Suppressor macrophage (primary cell): Measurements from ENCODE around the gene MTRR.
"Not testable (repeated sequence)": the region's sequence is repeated elsewhere in the genome, so short reads cannot be mapped to it uniquely, and the experiment has no call there.

ENCODE experiments used
- DNase-seq, 4 experiments: peaks; one replicate each; pipeline ENCODE4 v3.0.0-alpha.2; 2020 to 2022

The MTRR gene

GRCh38 chr5:7902201-7902600 lies 33.3 kb downstream of the MTRR start:
- no peak for DNase-seq

DNA sequence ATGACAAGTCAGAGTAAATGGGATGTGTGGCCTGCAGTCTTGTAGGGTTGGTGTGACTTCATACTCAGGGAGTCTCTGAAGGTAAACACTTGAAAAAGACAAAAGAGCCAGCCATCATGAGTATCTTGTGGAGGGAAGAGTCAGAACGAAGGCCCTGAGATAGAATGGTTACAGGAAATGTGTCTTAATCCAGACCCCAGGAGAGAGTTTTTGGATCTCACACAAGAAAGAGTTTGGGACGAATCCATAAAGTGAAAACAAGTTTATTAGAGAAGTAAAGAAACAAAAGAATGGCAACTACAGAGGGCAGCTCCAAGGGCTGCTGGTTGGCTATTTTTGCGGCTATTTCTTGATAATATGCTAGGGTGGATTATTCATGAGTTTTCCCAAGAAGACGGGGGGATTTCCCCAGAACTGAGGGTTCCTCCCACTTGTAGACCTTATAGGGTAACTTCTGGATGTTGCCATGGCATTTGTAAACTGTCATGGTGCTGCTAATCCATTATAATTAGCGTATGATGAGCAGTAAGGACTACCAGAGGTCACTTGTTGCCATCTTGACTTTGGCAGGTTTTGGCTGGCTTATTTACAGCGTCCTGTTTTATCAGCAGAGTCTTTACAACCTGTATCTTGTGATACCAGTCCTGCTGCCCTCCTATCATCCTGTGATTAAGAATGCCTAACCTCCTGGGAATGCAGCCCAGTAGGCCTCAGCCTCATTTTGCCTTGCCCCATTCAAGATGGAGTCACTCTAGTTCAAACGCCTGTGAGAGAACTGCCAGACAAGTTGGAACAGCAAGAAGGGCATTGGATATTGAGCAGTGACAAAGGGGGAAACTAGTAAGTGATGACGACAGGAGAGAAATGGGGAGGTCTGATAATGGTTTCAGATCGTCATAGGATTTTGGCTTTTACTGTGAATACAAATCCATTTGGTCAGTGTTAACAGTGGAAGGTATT lies 34.0 kb downstream of the MTRR start:
- no peak for DNase-seq

DNA sequence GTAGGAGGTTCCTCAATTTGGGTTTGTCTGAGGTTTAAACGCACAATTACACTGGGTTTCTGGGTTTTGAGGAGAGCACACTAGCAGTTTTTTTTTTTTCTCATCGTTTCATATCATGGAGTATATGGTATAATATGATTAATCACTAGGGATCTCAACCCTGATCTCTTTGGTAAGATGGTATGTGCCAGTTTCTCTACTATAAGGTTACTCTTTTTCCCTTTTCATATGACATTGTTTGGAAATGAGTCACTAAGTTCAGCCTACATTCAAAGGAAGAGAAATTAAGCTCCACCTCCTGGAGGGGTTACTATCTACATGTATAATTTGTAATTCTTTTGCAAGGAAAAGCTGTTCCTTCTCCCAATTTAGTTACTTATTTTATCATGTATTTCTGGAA lies 35.2 kb downstream of the MTRR start:
- DNase-seq, result peak in 1 of 4 experiments; percentile 4

DNA sequence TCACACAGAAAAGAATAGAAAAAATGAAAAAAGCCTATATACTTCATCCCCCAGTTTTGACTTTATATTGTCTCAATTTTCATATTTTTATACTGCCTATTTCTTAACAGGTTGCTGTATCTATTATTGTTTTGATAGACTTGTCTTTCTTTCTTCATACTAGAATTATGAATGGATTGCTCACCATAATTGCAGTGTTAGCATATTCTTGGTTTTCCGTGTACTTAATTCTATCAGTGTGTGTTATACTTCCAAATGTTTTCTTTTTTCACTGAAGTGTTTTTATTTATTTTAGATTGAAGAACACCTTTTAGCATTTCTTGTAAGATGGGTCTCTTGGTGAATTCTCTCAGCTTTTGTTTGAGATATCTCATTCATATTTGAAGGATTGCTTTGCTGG lies 38.7 kb downstream of the MTRR start:
- DNase-seq, result no peak

- no peak for DNase-seq
Observed at GRCh38 chr5:7908317-7908716, 39.4 kb downstream of the MTRR start.

DNA sequence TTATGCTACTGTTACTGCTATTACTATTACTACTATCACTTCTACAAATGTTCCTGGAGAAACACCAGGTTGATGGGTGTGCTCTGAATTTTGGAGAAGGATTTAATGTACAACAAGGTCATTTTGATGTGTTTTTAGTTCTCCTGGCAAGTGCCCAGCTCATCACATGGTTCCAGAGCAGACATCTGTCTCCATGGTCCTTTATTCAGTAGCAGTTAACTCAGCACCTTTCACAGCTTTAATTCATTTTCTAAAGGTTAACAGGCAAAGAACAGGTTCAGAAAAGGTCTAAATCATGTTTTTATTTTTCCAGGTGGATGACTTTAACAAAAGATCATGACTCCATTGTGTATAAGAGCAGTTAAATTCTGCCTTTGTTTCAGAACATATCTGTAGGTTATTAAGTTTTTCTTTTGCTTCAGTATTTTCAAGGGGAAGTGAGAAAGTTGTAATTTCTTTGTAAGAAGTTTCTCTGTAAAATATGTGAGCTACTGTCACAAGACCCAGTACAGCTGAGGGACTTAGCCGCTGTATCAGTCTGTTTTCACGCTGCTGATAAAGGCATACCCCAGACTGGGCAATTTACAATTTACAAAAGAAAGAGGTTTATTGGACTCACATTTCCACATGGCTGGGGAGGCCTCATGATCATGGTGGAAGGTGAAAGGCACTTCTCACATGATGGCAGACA lies 41.9 kb downstream of the MTRR start:
- DNase-seq, result no peak

GRCh38 chr5:7911429-7911771 lies 42.5 kb downstream of the MTRR start:
- not testable (repeated sequence) for DNase-seq

- DNase-seq, result no peak
Observed at GRCh38 chr5:7916171-7916804, 47.3 kb downstream of the MTRR start.

DNA sequence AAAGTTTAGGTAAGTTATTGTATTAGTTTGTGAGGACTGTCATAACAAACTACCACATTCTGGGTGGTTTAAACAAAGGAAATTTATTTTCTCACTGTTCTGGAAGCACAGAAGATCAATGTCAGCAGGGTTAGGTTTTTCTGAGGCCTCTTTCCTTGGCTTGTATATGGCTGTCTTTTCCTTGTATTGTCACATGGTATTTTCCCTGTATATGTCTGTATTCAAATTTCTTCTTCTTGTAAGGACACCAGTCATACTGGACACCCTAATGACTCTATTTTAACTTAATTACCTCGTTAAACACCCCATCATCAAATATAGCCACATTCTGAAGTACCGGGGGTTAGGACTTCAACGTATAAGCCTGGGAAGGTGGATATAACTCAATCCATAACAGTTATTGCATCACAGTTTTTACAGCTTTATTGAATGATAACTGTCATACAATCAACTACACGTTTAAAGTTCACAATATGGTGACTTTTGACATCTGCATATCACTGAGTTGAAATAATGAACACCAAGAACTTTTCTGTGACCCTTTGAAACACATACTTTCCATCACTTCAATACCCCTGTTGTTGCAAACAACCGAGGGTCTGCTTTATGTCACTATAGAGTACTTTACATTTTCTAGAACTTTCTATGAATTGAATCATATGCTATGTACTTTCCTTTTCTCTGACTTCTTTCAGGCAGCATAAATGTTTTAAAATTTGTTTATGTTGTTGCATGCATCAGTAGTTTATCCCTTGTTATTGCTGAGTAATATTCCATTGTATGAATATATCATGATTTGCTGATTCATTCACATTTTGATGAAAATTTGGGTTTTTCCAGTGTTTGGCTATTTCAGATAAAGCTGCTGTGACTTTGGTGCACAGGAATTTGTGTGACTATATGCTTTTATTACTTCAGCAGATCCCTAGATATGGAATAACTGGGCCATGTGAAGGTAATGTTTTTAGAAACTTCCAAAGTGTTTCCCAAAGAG lies 48.5 kb downstream of the MTRR start:
- DNase-seq, result no peak

- no peak for DNase-seq
Observed at GRCh38 chr5:7925961-7926695, 57.2 kb downstream of the MTRR start.

DNA sequence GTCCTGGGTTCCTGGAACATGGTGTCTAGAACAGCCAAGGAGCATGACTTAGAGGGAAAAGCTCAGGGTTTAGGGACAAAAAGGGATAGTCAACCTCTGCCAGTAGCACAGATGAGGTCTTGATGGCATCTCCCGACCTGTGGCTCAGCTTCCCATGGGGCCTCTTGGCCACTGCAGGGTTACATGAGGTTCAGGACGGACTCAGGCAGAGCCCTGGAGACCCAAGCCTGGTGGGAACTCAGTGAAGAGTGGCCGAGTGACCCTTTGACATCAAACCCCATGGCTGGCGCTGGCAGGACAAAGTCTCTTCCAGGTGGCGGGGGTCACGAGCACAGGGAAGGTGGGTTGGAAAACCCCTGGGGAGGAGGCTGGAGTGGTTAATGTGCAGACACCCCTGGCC lies 57.8 kb downstream of the MTRR start:
- DNase-seq, result no peak

DNA sequence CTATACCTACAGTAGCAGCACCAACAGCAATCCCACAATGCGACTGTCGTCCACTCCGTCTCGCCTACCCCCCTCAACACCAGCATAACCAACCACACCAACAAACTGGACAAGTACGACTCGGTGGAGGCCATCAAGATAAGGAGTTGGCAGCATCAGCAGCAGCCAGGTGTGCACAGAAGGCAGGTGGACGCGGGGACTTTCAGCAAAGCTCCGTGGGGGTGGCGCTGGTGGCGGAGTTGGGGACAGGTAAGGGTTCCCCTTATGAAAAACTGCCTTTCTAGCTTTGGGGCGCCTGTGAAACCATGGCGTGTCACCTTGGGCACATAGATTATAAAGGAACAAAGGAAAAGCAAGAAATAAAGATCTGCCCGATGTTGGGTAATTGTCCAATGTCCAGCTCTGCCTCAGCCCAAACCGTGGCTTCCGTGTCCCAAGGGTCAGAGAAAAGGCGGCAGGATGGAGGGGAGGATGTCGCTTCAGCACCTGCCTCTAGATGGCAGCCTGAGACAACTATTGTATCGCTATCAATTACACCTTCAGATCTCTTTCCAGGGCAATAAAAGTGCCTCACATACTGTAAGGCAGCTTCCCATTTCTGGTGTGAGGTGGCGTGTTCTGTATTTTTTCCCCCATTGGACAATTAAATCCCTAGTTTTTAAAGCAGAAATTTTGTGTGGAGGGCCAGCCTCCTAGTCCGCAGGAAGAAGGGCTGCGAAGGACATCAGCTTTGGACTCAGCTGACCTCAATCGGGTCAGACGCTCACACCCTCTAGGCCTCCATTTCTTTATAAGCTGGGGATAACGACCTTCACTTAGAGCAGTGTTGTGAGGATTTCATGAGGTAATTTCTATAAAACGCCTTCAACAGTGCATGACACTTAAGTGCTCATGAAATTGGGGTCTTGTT lies 58.8 kb downstream of the MTRR start:
- peak; percentile 49 to 61 (median 56) for DNase-seq

DNA sequence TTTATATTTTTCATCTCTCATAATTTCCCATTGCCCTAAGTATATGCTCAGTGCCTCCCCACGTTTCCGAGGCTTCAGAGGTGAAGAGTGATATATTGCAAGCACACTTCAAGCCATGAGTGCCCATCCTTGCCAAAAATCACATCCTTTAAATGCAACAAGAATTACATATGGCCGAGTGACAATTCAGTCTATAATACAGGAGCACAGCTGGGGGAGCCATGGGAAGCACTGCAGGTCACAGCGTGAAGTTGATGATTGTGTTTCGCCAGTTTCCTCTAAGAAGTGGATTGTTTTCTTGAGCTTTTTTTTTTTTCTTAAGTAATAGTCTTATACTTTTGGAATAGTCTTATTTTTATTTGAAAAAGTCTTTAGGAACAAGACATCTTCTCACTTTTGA lies 61.1 kb downstream of the MTRR start:
- DNase-seq, result no peak

GRCh38 chr5:7941692-7942091 lies 72.7 kb downstream of the MTRR start:
- DNase-seq, result no peak

GRCh38 chr5:7947301-7947700 lies 78.4 kb downstream of the MTRR start:
- no peak for DNase-seq
